Inferior parietal cortex (tissue), 1 donor: ENCODE data around the gene TCP11L1.
A peak's percentile ranks its signal among the peaks of the same experiment; 100 is the strongest.
"Not testable (repeated sequence)": the region's sequence is repeated elsewhere in the genome, so short reads cannot be mapped to it uniquely, and the experiment has no call there.

Experiments
- DNase-seq: peaks from one replicate; pipeline ENCODE4 v3.0.0-alpha.2; 2016; ENCODE audit errors: extremely low spot score

The TCP11L1 gene

GRCh38 chr11:33029218-33029617 is 10.2 kb upstream of the TCP11L1 start:
- DNase-seq: not testable (repeated sequence)

GRCh38 chr11:33033493-33033892 is 5.9 kb upstream of the TCP11L1 start:
- DNase-seq: no peak

DNA sequence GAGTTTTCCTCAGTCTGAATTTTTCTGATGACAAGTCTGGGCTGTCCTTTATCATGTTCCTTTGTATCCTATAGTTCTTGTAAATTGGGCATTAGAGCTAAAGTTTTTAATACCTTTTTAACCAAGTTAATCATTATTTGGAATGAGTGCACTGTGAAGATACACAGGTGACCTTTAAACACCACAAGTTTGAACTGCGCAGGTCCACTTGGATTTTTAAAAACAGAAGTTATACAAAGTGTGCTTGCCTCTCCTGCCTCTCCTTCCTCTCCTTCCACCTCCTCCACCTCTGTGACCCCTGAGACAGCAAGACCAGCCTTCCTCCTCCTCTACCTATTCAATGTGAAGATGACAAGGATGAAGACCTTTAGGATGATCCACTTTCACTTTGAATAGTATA is 4.4 kb upstream of the TCP11L1 start:
- no peak for DNase-seq

GRCh38 chr11:33040033-33040861 is 875 bp downstream of the TCP11L1 start:
- peak; percentile 61 for DNase-seq

DNA sequence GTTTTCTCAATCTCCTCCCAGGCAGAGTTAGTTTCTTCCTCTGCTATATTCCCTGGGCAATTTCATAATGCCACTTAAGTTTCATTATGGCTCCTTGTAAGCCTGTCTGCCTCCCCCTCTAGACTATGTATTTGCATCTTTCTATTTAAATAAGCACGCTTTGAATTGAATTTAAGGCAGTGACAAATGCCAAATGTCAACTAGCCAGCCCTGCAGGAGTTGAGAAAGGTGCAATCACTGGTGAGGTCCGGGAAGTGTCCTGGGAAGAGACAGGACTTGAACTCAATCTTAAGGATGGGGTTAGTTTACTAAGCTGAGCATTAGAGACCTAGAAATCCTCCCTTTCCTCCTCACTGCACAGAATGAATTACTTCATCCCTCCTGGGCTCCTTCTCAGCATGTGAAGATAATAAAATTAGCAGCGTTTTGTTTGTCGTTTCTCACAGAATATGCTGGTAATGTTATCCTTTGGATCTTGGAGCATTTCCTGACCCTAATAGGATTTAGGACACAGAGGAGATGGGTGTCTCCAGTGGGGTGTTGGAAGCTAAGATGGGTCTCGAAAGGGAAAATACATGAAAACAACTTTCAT is 1.6 kb downstream of the TCP11L1 start:
- no peak for DNase-seq

- DNase-seq: no peak
Measured at GRCh38 chr11:33043221-33043830, 4.0 kb downstream of the TCP11L1 start.

- no peak for DNase-seq
Measured at GRCh38 chr11:33044285-33044756, 4.9 kb downstream of the TCP11L1 start.

DNA sequence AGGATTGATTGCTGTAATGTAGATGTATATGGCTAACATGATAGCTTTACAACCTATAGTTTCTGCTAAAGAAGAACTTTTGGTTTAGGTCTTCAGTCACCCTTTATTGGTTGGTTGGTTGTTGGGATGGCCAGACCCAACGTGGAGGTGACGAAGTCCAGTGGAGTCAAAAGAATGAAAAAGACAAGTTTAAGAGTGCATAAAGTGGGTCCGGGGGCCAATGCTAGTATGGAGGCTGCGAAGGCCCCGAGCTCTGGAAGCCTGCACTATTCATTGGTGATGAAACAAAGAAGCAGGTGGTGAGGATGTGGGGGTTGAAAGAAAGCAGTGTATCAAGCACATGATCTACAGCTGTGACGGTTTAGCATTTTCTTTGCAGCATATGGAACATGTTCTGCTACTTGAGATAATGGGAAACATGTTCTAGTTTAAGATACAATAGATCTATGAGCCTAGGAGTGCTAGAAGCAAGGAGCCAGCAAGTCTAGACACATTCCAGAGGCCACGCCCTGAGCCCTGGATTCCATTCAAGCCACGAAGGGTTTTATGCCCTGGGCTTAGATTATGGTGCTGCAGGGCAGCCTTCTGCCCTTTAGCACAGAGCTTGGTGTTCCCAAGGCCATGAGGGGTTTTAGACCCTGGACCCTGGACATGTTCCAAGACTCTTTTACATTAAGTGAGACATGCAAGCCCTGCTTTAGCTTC is 6.3 kb downstream of the TCP11L1 start:
- DNase-seq: no peak

GRCh38 chr11:33048701-33049100 is 9.3 kb downstream of the TCP11L1 start:
- not testable (repeated sequence) for DNase-seq

DNA sequence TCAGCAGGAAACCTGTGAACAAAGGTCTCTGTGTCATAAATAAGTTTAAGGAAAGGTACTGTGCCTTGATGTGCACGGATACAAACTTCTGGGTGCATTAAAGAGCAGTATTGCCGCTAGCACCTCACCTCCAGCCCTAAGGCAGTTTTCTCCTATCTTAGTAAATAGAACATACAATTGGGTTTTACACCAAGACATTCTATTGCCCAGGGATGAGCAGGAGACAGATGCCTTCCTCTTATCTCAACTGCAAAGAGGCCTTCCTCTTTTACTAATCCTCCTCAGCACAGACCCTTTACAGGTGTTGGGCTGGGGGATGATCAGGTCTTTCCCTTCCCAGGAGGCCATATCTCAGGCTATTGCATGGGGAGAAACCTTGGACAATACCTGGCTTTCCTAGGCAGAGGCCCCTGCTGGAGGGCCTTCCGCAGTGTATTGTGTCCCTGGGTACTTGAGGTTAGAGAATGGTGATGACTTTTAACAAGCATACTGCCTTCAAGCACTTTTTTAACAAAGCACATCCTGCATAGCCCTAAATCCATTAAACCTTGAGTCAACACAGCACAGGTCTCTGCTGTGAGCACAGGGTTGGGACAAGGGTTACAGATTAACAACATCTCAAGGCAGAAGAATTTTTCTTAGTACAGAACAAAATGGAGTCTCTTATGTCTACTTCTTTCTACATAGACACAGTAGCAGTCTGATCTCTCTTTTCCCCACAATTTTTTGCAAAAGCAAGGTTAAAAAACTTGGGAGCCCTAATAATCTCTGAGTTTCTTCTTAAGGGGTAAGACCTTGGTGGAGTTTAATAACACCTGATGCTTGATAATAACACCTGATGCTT is 10.4 kb downstream of the TCP11L1 start:
- not testable (repeated sequence) for DNase-seq

DNA sequence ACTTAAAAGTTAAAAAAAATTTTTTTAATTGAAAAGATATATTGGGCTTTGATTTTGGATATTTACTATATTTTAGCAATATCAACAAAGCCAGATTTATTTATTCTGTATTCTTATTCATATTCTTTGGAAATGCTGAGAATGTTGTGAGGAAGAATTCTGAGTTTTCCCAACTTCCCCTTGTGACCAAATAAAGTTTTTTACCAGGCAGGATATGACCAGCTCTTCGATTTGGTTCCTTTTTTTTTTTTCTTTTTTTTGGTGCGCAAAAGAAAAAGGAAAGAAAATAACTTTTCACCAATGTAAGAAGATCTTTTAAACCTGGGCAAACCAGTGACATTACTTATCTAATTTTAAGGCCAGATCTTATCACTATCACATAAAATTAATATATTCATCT is 12.9 kb downstream of the TCP11L1 start:
- no peak for DNase-seq

DNA sequence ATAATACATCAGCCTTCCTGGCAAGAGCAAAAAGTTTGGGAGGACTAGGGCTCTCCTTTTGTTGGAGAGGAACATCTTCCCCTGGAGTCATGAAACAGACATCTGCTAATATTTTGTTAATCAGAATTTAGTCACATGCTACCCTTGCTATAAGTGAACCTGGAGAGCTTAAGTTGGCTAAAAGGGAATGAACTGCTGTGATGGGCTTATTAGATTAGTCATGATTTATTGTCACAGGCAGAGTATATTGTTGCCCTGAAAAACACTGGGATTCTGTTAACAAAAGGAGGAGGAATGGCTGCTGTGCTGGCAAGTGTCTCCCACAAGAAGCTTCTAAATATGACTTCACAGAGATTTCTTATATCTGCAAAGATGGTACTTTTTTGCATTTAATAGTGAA is 16.0 kb downstream of the TCP11L1 start:
- DNase-seq: no peak

GRCh38 chr11:33057284-33057683 is 17.9 kb downstream of the TCP11L1 start:
- no peak for DNase-seq

DNA sequence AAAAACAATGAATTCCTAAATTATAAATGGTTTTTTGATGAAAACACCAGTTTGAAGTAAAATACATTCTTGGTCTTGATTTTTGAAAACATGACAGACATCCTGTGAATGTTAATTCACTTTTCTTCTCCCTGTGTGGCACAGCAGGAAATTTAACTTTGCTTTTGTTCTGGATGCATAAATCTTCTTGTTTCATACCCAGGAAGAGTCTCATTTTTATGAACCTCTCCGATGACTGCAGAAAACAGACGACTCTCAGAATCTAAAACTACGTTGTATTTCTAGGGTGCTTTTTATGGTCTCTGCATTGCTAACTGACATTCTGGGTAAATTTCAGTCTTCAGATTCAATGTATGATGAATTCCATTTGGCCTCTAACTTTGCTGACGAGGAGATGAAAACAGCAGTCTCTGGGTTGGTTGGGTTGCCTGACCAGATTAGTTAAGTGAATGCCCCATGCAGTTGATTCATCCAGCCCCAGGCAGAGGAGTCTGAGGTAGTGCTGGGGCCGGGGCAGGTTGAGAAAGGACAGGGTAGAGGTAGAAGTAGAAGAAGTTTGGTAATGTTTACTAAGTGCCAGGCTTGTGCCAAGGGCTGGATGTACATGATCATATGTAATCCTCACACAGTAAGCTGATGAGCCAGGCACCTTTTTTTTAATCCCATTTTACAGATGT is 20.1 kb downstream of the TCP11L1 start:
- no peak for DNase-seq

DNA sequence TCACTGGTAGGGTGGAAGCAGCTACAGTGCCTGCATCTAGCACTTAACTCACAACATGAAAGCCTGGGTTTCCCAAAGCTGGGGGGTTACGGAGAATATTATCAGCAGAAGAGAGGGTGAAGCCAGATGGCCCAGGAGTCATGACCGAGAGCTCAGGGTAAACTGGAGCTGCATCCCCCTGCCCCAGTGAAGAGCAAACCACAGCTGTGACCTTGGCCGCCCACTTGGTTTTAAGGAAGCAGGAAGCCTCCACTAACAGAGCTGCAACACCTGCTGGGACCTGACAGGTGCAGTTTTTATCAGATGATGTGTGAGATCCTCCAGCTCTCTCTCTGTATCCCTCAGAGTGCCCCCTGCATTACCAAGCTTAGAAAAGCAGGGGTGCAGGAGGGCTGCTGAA is 20.9 kb downstream of the TCP11L1 start:
- DNase-seq: no peak

GRCh38 chr11:33062137-33062536 is 22.8 kb downstream of the TCP11L1 start:
- DNase-seq: no peak

DNA sequence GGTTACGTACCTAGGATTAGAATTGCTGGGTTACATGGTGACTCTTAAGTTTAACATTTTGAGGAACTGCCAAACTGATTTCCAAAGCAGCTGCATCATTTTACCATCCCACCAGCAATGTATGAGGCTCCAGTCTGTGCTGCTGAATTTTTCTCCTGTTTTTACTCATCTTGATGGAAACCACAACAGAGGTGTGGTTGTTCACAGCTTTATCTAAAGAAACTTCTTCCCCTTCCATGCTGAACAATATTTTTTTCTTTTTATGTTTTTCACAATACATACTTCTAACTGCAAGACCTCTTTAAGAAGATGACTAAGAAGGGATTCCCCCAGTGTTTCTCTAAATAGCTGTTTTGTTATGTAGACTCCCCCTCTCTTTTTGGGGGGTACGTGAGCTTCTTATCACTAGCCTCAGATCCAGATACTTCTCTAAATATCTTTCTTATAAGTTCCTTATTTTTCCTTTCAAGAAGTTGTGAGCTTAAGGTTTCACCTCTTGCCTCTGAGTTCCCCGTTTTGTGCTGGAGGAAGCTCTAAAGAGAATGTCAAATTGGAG is 24.0 kb downstream of the TCP11L1 start:
- DNase-seq: no peak

- no peak for DNase-seq
Measured at GRCh38 chr11:33064033-33064825, 24.9 kb downstream of the TCP11L1 start.

DNA sequence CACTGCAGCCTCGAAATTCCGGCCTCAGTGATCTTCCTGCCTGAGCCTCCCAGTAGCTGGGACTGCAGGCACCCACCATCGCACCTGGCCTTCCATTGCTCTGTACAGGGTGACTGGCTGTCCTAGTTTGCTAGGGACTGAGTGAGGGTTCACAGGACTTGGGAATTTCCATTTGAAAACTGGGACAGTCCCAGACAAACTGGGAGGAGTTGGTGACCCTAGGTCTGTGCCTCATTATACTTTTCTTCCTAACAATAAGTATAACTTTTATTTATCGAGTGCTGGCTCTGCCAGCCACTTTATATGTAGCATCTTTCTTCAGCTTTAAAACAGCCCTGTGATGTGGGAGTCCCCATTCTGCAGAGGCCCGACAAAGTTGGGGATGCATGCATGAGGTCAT is 25.5 kb downstream of the TCP11L1 start:
- DNase-seq: no peak
